Ascending aorta (tissue), 2 donors: ENCODE measurements around the gene SCYL2. TPM values are rescaled to one million over a fixed set of nuclear protein-coding genes. Genes with fewer than 3 reads are reported as not detected.

Experiments
- DNase-seq, 2 donors: peaks; one replicate each; pipeline ENCODE4 v3.0.0-alpha.2; 2019; ENCODE audit warnings: low spot score in 2 of 2
- H3K27ac ChIP-seq, 2 donors: fragments of 200-600 bp; sonication (generic); one replicate each; pipeline ENCODE4 v1.5.1; 2016 to 2017; ENCODE audit warnings: mild to moderate bottlenecking in 1 of 2
- H3K27me3 ChIP-seq: fragments of 200-600 bp; sonication (generic); one replicate; pipeline ENCODE4 v1.5.1; 2017
- H3K36me3 ChIP-seq, 2 donors: fragments of 200-600 bp; sonication (generic); one replicate each; pipeline ENCODE4 v1.5.1; 2016
- H3K4me1 ChIP-seq, 2 donors: fragments of 200-600 bp; sonication (generic); one replicate each; pipeline ENCODE4 v1.5.1; 2016 to 2017; ENCODE audit warnings: mild to moderate bottlenecking in 1 of 2
- H3K4me3 ChIP-seq, 2 donors: fragments of 200-600 bp; sonication (generic); one replicate each; pipeline ENCODE4 v1.5.1; 2016 to 2017; ENCODE audit warnings: mild to moderate bottlenecking in 1 of 2
- H3K9me3 ChIP-seq, 2 donors: fragments of 200-600 bp; sonication (generic); one replicate each; pipeline ENCODE4 v1.5.1; 2016
- CTCF ChIP-seq, 3 experiments: fragments of 200-600 bp in 2 of 3; fragments of 450-650 bp in 1 of 3; sonication (generic) in 2 of 3; IDR thresholded peaks; one replicate each; pipeline ENCODE4 v1.5.1; 2016 to 2019; ENCODE audit warnings: antibody characterized with exemption in 3 of 3, mild to moderate bottlenecking in 1 of 3, moderate library complexity in 1 of 3
- intact Hi-C: fragments of 100-400 bp; cut with DNase I; formaldehyde crosslinking; loops from one replicate; pipeline ENCODE4 v1.15.1; 2023
- total RNA-seq: library from RNA; depleted of rRNA; stranded (reverse); fragments of >200 nt; gene quantifications from one replicate; pipeline ENCODE4 v1.1.0, GENCODE V29; 2016

SCYL2 gene
- total RNA-seq, 1 donor from 2014 or later = 11.6 TPM

GRCh38 chr12:100372853-100373640 lies 106.1 kb downstream of the SCYL2 start:
- H3K27ac ChIP-seq = no peak overlapping the region
- no peaks in the 10 kb centered on the region for H3K9me3 ChIP-seq
- no peak for DNase-seq
- H3K27me3 ChIP-seq = no peaks in the 10 kb centered on the region
- intact Hi-C loops = no loop called here
- H3K36me3 ChIP-seq = no peaks in the 10 kb centered on the region
- TF ChIP-seq CTCF (IDR thresholded peaks at IDR 0.05) = no peak
- no peaks in the 10 kb centered on the region for H3K4me1 ChIP-seq
- no peak overlapping the region for H3K4me3 ChIP-seq

- Histone ChIP-seq H3K4me3 (no peak overlapping the region), H3K9me3 (no peaks in the 10 kb centered on the region), H3K36me3 (no peaks in the 10 kb centered on the region), H3K27me3 (no peaks in the 10 kb centered on the region), H3K27ac (no peak overlapping the region), H3K4me1 (no peaks in the 10 kb centered on the region)
- no peak for TF ChIP-seq CTCF (IDR thresholded peaks at IDR 0.05)
- intact Hi-C loops = no loop called here
- DNase-seq = no peak
These were observed 108.2 kb downstream of the SCYL2 start for GRCh38 chr12:100375038-100375735.

- Histone ChIP-seq H3K4me1 (no peaks in the 10 kb centered on the region), H3K36me3 (no peaks in the 10 kb centered on the region), H3K27me3 (no peaks in the 10 kb centered on the region), H3K4me3 (no peak overlapping the region), H3K27ac (no peak overlapping the region), H3K9me3 (no peaks in the 10 kb centered on the region)
- no peak for TF ChIP-seq CTCF (IDR thresholded peaks at IDR 0.05)
- intact Hi-C loops = no loop called here
- no peak for DNase-seq
These were observed 109.2 kb downstream of the SCYL2 start for GRCh38 chr12:100376161-100376560.

- DNase-seq = no peak
- no peak overlapping the region for H3K27ac ChIP-seq
- intact Hi-C loops = no loop called here
- H3K9me3 ChIP-seq = no peaks in the 10 kb centered on the region
- H3K27me3 ChIP-seq = no peaks in the 10 kb centered on the region
- no peak overlapping the region for H3K4me3 ChIP-seq
- no peak for TF ChIP-seq CTCF (IDR thresholded peaks at IDR 0.05)
- H3K4me1 ChIP-seq = no peaks in the 10 kb centered on the region
- no peaks in the 10 kb centered on the region for H3K36me3 ChIP-seq
These were observed 114.4 kb downstream of the SCYL2 start for GRCh38 chr12:100381379-100381778.

GRCh38 chr12:100382338-100382737 lies 115.4 kb downstream of the SCYL2 start:
- intact Hi-C loops = no loop called here
- H3K4me3 ChIP-seq = no peak overlapping the region
- H3K36me3 ChIP-seq = no peaks in the 10 kb centered on the region
- H3K9me3 ChIP-seq = no peaks in the 10 kb centered on the region
- H3K27ac ChIP-seq = no peak overlapping the region
- no peak for DNase-seq
- TF ChIP-seq CTCF (IDR thresholded peaks at IDR 0.05) = no peak
- no peaks in the 10 kb centered on the region for H3K4me1 ChIP-seq
- H3K27me3 ChIP-seq = no peaks in the 10 kb centered on the region
